Kidney (tissue), 14 donors: ENCODE results near the gene LHCGR. TPM values are rescaled to one million over a fixed set of nuclear protein-coding genes. Genes with fewer than 3 reads are reported as not detected.

Experiments
- DNase-seq, 5 donors: peaks; one replicate each; pipeline ENCODE4 v3.0.0-alpha.2; 2013 to 2020
- FAIRE-seq: peaks from 2 replicates; lab custom pipeline; 2012; peaks lifted over from hg19 to GRCh38; lab: Jason Lieb, UNC
- H3K27ac ChIP-seq, 2 donors: one replicate each; pipeline ENCODE4 v1.7.0; 2013; ENCODE audit warnings: low read depth in 2 of 2, low read length in 2 of 2, inconsistent platforms in 1 of 2
- H3K27me3 ChIP-seq: one replicate; pipeline ENCODE4 v1.7.1; 2013; ENCODE audit warnings: low read length, inconsistent platforms; ENCODE audit not compliant: control insufficient read depth, insufficient read depth
- H3K36me3 ChIP-seq, 3 donors: one replicate each; pipeline versions ENCODE4 v1.7.0 to v1.7.1; 2013; ENCODE audit warnings: low read length in 3 of 3, control low read depth in 1 of 3, inconsistent platforms in 1 of 3; ENCODE audit not compliant: insufficient read depth in 3 of 3, control insufficient read depth in 2 of 3
- H3K4me1 ChIP-seq, 3 donors: one replicate each; pipeline versions ENCODE4 v1.7.0 to v1.7.1; 2013; ENCODE audit warnings: low read length in 3 of 3, inconsistent platforms in 1 of 3, low read depth in 1 of 3; ENCODE audit not compliant: control insufficient read depth in 2 of 3, insufficient read depth in 2 of 3
- H3K4me3 ChIP-seq, 3 donors: one replicate each; pipeline versions ENCODE4 v1.7.0 to v1.8.1; 2013; ENCODE audit warnings: low read length in 3 of 3, control low read depth in 1 of 3, inconsistent platforms in 1 of 3
- H3K9ac ChIP-seq, 3 donors: one replicate each; pipeline versions ENCODE4 v1.7.0 to v1.7.1; 2013; ENCODE audit warnings: low read length in 3 of 3, control low read depth in 1 of 3, inconsistent platforms in 1 of 3
- H3K9me3 ChIP-seq, 3 donors: one replicate each; pipeline versions ENCODE4 v1.7.0 to v1.7.1; 2013; ENCODE audit warnings: low read length in 3 of 3, control low read depth in 1 of 3, inconsistent platforms in 1 of 3; ENCODE audit not compliant: control insufficient read depth in 2 of 3, insufficient read depth in 1 of 3
- CTCF ChIP-seq: IDR thresholded peaks from 3 replicates; pipeline ENCODE4 v1.5.1; 2012; ENCODE audit warnings: mild to moderate bottlenecking, moderate library complexity, borderline replicate concordance; ENCODE audit not compliant: insufficient read depth; ENCODE audit errors: extremely low read depth
- intact Hi-C: fragments of 100-400 bp; cut with DNase I; formaldehyde crosslinking; loops from one replicate; pipeline ENCODE4 v1.11.1; 2022
- polyA plus RNA-seq: library from polyadenylated mRNA; stranded (reverse); fragments of 350-450 nt; fragmentation: Illumina TruSeq; extraction: RNeasy Lipid Tissue Mini Kit (QIAGEN cat#74804); gene quantifications from one replicate; pipeline ENCODE4 v1.2.3, GENCODE V29; 2014; ENCODE audit warnings: low read depth, low replicate concordance; ENCODE audit not compliant: insufficient read depth
- total RNA-seq: library from RNA; stranded (reverse); fragmentation: NEBNext Ultra II Directional; extraction: Animal tissue kit (Norgen Biotek cat#: 25700); gene quantifications from one replicate; pipeline ENCODE4 v1.2.1, GENCODE V29; 2021
- donor health status: control.
- donor health status: control.
- donor health status: control.
- donor health status: control.
- donor health status: control.
- donor health status: DM: yes; HTN: yes; CAD: no.
- donor health status: Normal renal cell carcinoma (clear cell type).

Gene LHCGR
- total and polyA plus RNA-seq, 2 donors from 2014 or later, result not detected

- H3K4me1 ChIP-seq, result no peaks in the 10 kb centered on the region
- no peaks in the 10 kb centered on the region for H3K27me3 ChIP-seq
- TF ChIP-seq CTCF, result no peak
- no peak overlapping the region for H3K4me3 ChIP-seq
- no peak overlapping the region for H3K27ac ChIP-seq
- no peak for FAIRE-seq
- no peak for DNase-seq
- intact Hi-C loops, result no loop called here
- no peaks in the 10 kb centered on the region for H3K36me3 ChIP-seq
- no peak overlapping the region for H3K9ac ChIP-seq
- no peaks in the 10 kb centered on the region for H3K9me3 ChIP-seq
These were observed 117.3 kb downstream of the LHCGR start for GRCh38 chr2:48638261-48638660.

Other genes with a start within 250 kb of the LHCGR start
- 15.7 TPM for gene STON1, start 225.6 kb downstream of the LHCGR start, total RNA-seq
- gene STON1, start 225.6 kb downstream of the LHCGR start, polyA plus RNA-seq, result 5.8 TPM
- 0.76 TPM for gene GTF2A1L, start 137.9 kb downstream of the LHCGR start, total RNA-seq
- 2.7 TPM for gene GTF2A1L, start 137.9 kb downstream of the LHCGR start, polyA plus RNA-seq